ENCODE results near the gene SIK2.
A peak's percentile ranks its signal among the peaks of the same experiment; 100 is the strongest.

Gene SIK2

GRCh38 chr11:111733016-111733415 is 130.8 kb downstream of the SIK2 start:
- no peak overlapping the region for H3K4me3 ChIP-seq (ENCODE audit: low read length)
- TF ChIP-seq CTCF (conservative IDR thresholded peaks at IDR 0.05; ENCODE audit: low read depth, low read length): no peak
- peak; percentile 59 for DNase-seq (ENCODE audit: low read depth)

DNA sequence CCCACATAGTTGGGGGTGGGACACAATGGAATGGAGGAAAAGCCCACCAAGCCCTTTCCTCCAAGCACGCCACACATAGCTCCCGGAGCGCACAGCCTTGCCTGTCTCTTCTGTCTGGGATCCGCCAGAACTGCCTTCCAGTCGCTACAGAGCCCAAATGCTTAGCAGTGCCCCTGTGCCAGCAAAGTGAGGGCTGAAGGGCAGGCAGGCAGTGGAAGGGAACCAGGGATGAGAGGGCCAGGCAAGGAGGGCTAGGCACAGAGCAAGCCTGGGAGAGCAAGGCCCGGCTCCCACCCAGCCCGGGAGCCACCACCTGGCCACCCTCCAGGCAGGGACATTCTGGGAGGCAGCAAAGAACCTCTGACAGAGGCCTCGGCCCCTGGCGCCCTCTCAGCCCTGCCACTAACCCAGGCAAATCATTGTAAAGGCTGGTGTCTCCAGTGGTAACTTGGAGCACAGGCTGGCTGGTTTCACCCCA is 131.4 kb downstream of the SIK2 start:
- no peak for DNase-seq (ENCODE audit: low read depth)
- no peak for TF ChIP-seq CTCF (conservative IDR thresholded peaks at IDR 0.05; ENCODE audit: low read depth, low read length)
- no peak overlapping the region for H3K4me3 ChIP-seq (ENCODE audit: low read length)

GRCh38 chr11:111734101-111734953 is 132.1 kb downstream of the SIK2 start:
- no peak for TF ChIP-seq CTCF (conservative IDR thresholded peaks at IDR 0.05; ENCODE audit: low read depth, low read length)
- no peak for DNase-seq (ENCODE audit: low read depth)
- H3K4me3 ChIP-seq (ENCODE audit: low read length): no peak overlapping the region

- H3K4me3 ChIP-seq (ENCODE audit: low read length): no peak overlapping the region
- no peak for DNase-seq (ENCODE audit: low read depth)
- TF ChIP-seq CTCF (conservative IDR thresholded peaks at IDR 0.05; ENCODE audit: low read depth, low read length): no peak
Measured at GRCh38 chr11:111734954-111735261, 132.7 kb downstream of the SIK2 start.

DNA sequence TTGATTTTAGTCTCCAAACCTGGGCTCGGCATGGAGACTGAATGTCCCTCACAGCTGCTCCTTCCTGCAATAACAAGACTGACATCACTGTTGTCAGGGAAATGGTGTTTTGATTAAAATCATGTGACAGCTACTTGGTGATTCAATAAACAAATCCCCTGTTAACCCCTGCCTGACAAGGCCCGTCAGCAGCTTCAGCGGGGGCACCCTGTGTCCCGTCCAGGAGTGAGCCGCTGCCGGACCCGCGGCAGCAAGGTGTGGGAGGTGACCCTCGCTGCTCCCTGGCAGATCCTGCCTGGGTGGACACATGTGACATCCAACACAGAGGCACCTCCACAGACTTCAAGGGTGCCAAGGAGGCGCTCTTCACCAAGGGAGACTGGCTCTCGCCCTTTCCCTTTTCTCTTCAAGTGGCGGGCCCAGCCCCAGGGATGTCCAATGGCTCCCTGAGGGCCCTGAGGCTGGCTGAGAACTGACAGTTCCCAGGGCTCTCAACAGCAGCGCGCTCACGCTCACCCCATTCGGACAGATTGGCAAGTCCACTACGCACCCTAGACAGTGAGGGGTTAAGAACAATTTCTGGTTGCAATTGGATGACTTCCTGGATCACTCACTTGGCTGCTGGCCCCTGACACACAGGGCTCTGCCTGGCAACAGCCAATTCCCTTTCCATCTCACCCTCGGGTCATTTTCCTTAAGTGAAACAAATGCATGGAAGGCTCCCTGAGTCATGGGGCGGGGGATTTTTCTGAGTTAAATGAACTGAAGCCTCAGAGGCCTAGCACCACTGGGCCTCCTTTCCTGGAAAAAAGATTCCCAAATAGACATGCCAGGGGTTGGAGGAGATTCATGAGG is 133.2 kb downstream of the SIK2 start:
- peak; percentile 96 for DNase-seq (ENCODE audit: low read depth)
- peak overlapping the region; percentile 31 for H3K4me3 ChIP-seq (ENCODE audit: low read length)
- no peak for TF ChIP-seq CTCF (conservative IDR thresholded peaks at IDR 0.05; ENCODE audit: low read depth, low read length)

- no peak for TF ChIP-seq CTCF (conservative IDR thresholded peaks at IDR 0.05; ENCODE audit: low read depth, low read length)
- no peak overlapping the region for H3K4me3 ChIP-seq (ENCODE audit: low read length)
- DNase-seq (ENCODE audit: low read depth): no peak
Measured at GRCh38 chr11:111736181-111736590, 133.9 kb downstream of the SIK2 start.
